Activated effector memory CD4-positive, alpha-beta T cell treated with Interleukin-2 at 50 U/mL for 16 hours (primary cell): ENCODE data around the gene PDE6A.

Experiments
- DNase-seq: peaks from one replicate; pipeline ENCODE4 v3.0.0-alpha.2; 2020

Gene PDE6A

DNA sequence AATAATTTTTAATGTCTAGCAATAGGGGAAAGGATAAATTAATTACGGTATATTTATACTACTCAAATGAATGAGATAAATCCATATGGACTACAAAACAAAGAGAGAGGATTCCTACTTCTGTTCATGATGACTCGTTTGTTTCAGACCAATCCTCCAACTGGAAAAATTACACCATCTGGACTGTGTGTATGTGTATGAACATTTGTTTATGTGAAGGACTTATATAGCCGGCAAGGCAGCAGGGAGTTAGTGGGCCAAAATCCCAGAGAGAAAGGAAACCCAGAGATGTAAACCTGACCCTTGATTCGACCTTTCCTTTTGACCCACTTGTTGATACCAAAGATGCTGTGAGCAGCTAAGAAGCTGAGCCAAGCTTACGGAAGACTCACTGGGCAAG, 20.1 kb downstream of the PDE6A start:
- no peak for DNase-seq

DNA sequence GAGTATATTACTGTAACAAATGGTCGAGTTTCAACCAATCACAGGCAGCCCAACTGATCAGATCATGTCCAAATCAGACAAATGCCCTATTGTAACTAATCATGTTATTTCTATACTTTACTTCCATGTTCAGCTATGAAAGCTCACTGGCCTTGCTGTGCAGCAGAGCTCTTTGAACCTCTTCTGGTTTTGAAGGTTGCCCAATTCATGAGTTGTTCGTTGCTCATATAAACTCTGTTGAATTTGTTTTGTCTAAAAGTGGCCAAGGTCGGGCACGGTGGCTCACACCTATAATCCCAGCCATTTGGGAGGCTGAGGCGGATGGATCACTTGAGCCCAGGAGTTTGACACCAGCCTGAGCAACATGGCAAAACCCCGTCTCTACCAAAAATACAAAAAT, 21.6 kb downstream of the PDE6A start:
- no peak for DNase-seq

- DNase-seq: no peak
Measured at GRCh38 chr5:149921597-149921996, 23.0 kb downstream of the PDE6A start.

DNA sequence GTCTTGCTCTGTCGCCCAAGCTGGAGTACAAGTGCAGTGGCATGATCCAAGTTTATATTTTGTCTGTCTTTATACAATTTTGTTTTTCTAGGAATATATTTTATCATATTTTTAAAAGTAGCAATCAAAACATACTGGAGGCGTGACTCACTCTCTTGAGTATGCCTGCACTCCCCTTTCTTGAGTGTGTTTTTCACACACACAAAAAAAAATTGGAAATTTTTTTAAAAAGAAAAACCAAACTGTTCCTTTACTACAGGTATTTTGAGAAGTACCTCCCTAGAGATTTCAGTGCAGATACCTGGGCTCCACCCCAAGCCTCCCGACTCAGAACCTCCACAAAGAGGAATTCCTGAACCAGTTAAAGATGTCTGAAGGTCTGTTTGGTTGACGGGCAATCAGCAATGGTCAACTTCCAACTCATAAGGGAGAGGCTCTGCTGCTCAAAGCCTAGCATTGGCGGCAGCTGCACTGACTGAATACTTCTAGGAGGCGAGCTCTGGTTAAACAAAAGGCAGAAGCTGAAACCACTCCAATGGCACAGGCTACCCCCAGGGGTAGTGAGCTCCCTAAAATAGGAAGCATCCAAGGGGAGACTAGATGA, 27.4 kb downstream of the PDE6A start:
- DNase-seq: no peak

GRCh38 chr5:149916334-149917072, 28.1 kb downstream of the PDE6A start:
- no peak for DNase-seq

- DNase-seq: no peak
Measured at GRCh38 chr5:149915392-149916260, 29.0 kb downstream of the PDE6A start.

- no peak for DNase-seq
Measured at GRCh38 chr5:149913436-149914419, 30.9 kb downstream of the PDE6A start.

DNA sequence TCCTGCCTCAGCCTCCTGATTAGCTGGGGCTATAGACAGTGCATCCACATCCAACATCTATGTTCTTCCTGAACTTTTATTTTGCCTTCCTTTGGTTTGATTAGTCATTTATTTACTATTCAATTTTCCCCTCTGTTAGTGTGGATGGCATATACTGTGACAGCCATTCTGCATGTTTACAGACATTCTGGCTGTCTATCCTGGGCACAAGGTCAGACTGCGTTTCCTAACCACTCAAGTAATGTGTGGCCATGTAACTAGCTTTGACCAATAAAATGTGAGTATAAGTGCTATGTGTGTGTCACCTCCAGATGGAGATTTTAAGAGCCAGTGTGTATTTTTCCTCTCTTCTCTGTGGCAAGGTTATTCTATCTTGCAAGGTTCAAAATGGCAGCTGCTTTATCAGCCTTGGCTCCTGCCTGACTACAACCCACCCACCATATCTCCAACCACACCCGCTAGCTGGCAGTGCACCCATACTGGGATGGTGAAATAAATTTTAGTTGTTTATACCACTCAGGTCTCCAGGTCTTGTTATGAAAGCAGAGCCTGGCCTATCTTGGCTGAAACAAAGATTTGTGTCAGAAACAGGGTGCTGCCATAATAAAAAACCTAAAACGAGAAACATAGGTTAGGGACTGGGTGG, 32.2 kb downstream of the PDE6A start:
- DNase-seq: no peak

DNA sequence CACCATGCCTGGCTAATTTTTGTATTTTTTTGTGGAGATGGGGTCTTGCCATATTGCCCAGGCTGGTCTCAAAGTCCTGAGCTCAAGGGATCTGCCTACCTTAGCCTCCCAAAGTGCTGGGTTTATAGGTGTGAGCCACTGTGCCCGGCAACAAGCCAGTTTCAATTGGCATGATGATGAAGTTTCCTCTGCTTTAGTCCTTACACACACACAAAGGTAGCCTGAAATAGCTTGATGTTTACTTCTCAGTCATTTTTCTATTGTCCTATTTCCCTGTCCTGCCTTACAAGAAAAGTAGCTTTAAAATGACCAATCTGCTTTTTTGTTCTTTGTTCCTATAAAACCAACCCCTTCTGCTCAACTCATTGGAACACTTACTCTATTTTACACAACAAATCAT, 33.6 kb downstream of the PDE6A start:
- no peak for DNase-seq

DNA sequence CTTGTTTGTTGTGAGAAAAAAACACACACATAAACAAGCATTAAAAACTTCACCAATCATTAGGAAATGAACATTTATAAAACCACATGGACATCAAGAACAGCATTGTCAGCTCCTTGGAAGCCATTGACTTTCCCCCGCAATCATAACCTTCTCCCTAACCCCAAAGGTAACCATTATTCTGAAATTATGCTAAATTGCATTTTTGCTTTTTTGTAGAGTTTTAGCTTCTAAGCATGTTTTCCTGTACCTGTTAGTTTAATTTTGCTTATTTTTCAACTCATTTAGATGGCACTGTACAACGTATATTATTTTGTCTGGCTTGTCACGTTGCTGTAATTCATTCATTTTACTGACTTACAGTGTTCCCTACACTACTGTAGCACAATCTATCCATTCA, 36.8 kb downstream of the PDE6A start:
- no peak for DNase-seq

DNA sequence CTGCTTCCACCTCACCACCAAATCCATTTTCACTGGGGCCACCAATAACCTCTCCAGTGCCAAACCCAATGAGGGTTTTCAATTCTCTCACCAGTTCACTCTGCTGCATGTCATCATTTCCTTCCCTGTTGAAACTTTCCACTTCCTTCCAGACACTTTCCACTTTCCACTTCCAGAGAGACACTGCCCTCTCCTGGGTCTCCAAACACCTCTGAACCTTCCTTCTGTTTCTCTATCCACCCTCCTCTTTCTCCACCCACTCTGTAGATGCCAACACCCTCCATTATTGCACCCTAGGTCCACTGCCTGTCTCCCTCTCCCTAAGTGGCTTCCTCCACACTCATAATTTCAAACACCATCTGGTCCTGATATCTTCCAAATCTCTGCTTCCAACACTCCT, 39.6 kb downstream of the PDE6A start:
- DNase-seq: no peak

DNA sequence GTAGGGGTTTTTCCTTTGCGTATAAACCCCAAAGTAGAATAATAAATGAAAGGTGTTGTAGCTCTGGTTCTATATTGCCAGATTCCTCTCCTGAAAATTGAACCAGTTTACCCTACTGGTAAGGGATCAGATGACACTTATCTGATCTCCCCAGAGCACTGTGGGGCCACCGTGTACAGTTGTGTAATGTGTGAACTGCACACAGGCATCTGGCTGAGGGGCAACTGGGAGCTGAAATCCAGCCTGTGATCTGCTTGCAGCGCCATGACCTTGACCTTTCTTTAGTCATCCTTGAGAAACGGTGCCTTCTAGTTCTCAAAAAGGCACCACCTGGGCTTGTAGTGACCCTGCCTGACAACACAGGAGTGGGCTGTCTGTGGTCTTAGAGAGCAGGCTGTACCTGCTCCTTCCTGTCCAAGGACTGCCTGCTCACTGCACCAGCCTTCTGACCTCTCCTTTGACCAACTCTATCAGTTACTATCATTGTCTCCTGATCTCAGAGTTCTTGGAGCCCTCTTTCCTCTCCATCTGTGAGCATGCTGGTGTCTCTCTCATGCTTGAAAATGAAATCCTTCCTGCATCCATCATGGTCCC, 40.2 kb downstream of the PDE6A start:
- DNase-seq: no peak

- DNase-seq: no peak
Measured at GRCh38 chr5:149903404-149903803, 41.2 kb downstream of the PDE6A start.

DNA sequence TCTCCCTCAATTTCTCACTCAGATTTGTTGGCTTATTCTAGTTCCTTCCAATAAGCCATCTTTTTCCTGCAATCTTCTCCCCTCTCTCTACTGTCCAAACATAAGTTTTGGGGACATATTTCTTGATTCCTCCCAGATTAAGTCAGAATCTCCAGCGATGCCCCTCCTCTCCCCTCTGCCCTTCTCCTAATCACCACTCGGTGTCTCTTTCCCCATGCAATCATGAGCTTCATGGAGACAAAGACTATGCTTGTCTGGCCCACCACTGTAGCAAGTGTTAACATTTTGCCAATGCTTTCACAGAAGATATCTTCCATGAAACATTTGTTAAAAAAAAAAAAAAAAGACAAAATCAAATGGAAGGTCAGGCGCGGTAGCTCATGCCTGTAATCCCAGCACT, 42.4 kb downstream of the PDE6A start:
- no peak for DNase-seq

GRCh38 chr5:149901511-149901910, 43.1 kb downstream of the PDE6A start:
- no peak for DNase-seq

DNA sequence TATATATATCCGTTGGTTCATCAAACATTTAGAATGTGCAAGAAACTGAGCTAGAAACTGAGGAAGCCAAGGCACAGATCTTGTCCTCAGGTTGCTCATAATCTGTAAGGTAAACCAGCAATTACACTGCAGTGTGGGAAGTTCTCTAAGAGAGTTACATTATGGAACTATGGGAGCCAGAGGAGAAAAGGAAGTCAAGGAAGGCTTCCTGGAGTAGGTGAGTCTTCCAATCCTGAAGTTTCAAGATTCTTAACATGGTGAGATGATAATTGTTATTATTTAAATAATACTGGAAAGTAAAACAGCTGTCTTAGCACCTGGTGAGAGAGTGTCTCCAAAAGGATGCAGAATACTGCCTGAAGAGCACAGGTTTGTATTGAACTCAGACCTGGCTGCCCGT, 44.2 kb downstream of the PDE6A start:
- DNase-seq: no peak

GRCh38 chr5:149898811-149899210, 45.8 kb downstream of the PDE6A start:
- no peak for DNase-seq

DNA sequence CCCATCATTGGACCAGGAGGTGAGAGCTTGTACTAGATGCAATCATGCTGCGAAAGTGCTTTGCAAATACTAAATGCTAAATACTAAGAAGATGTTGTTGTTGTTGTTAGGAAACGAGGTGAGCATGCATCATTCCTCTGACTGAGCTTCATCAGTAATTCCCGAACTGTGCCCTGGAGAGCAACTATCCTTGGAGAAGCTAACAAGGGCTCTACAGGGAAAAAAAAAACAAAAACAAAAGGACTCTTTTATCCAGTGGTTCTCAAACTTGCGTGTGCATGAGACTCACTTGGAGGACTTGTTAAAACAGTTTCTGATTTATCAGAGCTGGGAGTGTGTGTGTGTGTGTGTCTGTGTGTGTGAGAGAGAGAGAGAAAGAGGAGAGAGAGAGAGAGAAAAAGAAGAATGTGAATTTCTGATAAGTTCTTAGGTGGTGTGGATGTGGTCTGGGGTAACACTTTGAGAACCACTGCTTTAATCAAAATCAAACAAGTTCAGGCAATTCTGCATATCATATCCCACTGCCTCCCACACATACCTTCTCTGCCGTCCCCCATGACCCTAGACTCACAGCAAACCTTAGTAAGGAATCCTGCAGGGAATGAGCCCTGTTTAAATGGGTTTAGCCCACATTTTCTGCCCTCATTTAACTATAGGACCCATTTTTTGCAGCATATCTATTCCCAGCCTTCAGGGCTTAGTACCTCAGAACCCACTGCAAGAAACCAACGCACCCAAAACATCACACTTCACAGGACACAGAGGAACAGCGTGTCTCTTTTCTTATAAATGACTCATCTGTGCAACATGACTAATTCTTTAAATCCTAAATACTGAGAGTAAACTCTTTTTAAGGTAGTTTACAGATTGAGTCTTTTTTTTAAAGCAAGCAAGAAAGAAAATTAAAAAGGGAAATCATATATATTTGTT, 48.9 kb downstream of the PDE6A start:
- no peak for DNase-seq

GRCh38 chr5:149894237-149894636, 50.4 kb downstream of the PDE6A start:
- DNase-seq: no peak

DNA sequence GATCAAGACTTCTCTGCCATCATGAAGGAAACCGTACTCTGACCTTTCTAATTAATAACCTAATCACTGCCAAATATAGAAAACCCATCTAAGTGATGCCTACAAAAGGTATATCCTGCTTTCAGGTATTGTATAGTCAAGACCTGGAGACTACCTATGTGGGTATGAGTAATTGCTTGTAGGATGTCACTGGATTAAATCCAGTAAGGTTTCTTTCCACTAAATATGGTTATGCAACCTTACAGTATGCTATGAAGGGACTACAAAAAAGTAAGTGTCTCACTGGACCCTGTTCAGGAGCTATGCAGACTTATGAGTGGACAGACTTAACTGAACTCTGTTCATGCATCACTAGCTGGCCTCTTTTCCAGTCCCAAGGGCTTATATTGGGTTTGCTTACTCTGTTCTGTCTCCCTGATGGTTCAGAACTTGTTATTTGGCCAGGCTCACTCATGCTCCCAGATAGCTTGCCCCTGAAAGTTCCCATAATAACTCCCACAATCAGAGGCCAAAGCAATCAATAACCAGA, 51.1 kb downstream of the PDE6A start:
- no peak for DNase-seq
